GM12878 (cell line): Measurements from ENCODE around the gene NRP1.

Source experiments
- CTCF ChIP-seq, 3 experiments: IDR thresholded peaks in 2 of 3; conservative IDR thresholded peaks in 1 of 3; 2 replicates each; pipeline ENCODE4 v1.5.1; 2011; ENCODE audit warnings: low read depth in 3 of 3, low read length in 3 of 3, mild to moderate bottlenecking in 3 of 3, control low read depth in 2 of 3, moderate library complexity in 2 of 3, inconsistent platforms in 1 of 3, mixed read lengths in 1 of 3; ENCODE audit not compliant: control insufficient read depth in 2 of 3, insufficient read depth in 1 of 3; ENCODE audit errors: extremely low read depth in 1 of 3
- ESRRA ChIP-seq: IDR thresholded peaks from 2 replicates; pipeline ENCODE4 v1.6.1; 2012; ENCODE audit warnings: mild to moderate bottlenecking, low read length, improper control_type of control experiment
- POLR2AphosphoS2 ChIP-seq: IDR thresholded peaks from 2 replicates; pipeline ENCODE4 v1.6.1; 2011; ENCODE audit warnings: low read depth, mild to moderate bottlenecking, low read length, improper control_type of control experiment, moderate library complexity
- SP1 ChIP-seq: IDR thresholded peaks from one replicate; pipeline ENCODE4 v1.6.1; 2011; ENCODE audit warnings: low read depth, low read length
- SPI1 ChIP-seq: IDR thresholded peaks from 2 replicates; pipeline ENCODE4 v1.6.1; 2011; ENCODE audit warnings: low read depth, mild to moderate bottlenecking, low read length, moderate library complexity, borderline replicate concordance; ENCODE audit not compliant: insufficient read depth
- TF ChIP-seq, protein P1 (sequence below): IDR thresholded peaks from 2 replicates; pipeline ENCODE4 v1.6.1; 2011; ENCODE audit warnings: borderline replicate concordance, low read depth, mild to moderate bottlenecking, moderate library complexity, mixed read lengths, low read length; ENCODE audit not compliant: insufficient read depth; ENCODE audit errors: extremely low read length

DNA sequence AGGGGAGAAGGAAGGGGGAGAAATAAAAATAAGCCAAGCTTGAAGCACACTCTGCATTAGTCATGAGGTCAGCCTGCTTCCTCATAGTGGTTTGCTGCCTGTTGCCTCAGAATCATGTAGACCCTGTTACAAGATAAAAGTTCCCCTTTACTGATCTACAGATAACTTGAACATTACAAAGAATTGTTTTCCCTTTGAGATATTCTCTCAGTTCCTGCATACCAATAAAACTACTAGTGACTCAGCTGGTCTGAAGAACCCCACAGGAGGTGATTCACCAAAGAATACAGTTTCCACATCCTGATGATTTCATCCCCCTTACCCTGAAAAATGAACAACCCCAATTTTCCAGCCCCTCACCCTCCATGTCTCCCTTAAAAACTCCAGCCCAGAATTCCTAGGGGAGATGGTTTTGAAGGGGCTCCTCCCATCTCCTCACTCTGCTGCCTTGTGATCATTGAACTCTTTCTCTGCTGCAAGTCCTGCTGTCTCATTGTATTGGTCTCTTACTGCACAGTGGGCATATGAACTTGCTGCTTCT lies 31.5 kb upstream of the NRP1 start:
- TF ChIP-seq CTCF (IDR thresholded peaks at IDR 0.05 in 2 of 3, conservative IDR thresholded peaks at IDR 0.05 in 1 of 3; ENCODE audit: control insufficient read depth in 2 of 3, extremely low read depth in 1 of 3, insufficient read depth in 1 of 3, low read depth in 3 of 3, low read length in 3 of 3) (no peak), POLR2AphosphoS2 (no peak), SP1 (no peak), SPI1 (no peak), ESRRA (no peak)
- TF ChIP-seq, protein P1, sequence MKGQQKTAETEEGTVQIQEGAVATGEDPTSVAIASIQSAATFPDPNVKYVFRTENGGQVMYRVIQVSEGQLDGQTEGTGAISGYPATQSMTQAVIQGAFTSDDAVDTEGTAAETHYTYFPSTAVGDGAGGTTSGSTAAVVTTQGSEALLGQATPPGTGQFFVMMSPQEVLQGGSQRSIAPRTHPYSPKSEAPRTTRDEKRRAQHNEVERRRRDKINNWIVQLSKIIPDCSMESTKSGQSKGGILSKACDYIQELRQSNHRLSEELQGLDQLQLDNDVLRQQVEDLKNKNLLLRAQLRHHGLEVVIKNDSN = no peak
